GM19328 (cell line): ENCODE data around the gene NME8.
A peak's percentile ranks its signal among the peaks of the same experiment; 100 is the strongest.
"Not testable (repeated sequence)": the region's sequence is repeated elsewhere in the genome, so short reads cannot be mapped to it uniquely, and the experiment has no call there.

ENCODE experiments used
- ATAC-seq: cut with Tn5 transposase; IDR thresholded peaks from one replicate; pipeline ENCODE4 v1.9.1; 2021; ENCODE audit warnings: mild to moderate bottlenecking, moderate library complexity; ENCODE audit not compliant: unreplicated experiment

Gene NME8

DNA sequence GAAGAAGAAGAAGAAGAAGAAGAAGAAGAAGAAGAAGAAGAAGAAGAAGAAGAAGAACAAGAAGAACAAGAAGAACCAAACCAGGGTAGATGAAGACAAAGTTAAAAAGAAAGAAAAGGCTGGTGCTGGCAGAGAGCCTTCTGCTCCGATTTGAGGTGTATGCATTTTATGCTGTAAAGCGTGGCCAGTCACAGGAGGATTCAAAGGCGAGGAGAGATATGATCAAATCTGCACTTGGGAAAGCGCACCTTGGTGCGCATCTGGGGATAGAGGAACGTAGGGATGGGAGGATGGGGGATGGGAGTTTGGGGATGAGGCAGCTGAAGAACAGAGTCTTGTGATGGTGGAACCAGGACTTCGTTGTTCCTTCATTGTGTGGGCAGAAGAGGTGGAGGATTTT, at the start of gene NME8:
Gene NME8, plus strand, starts transcription at position 301 of the 400 bp plus-strand sequence. CDS start 1,670 bp downstream, outside the sequence.
- no peak for ATAC-seq

- ATAC-seq = no peak
Observed at GRCh38 chr7:37806152-37806551, 42.2 kb upstream of the NME8 start.

GRCh38 chr7:37812161-37812580, 36.2 kb upstream of the NME8 start:
- ATAC-seq = not testable (repeated sequence)

- ATAC-seq = peak; percentile 65
Observed at GRCh38 chr7:37815671-37816371, 32.6 kb upstream of the NME8 start.

- ATAC-seq = no peak
Observed at GRCh38 chr7:37816922-37817590, 31.3 kb upstream of the NME8 start.

DNA sequence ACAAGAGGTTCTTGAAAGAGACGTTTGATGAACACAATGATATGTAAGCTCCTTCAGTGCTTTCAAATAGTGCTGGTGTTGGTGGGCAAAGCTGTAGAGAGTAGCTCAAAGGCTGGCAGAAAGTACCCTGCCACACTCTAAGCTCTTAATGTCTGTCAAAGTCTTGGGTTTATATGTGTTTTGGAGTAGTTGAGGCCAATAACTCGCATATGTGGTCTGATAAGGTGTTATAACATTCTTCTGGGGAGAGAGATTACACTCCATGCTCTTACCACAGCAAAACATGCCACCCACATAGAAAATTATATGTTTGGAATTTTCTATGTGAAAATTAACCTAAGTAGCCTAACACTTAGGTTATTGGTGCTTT, 30.8 kb upstream of the NME8 start:
- no peak for ATAC-seq

DNA sequence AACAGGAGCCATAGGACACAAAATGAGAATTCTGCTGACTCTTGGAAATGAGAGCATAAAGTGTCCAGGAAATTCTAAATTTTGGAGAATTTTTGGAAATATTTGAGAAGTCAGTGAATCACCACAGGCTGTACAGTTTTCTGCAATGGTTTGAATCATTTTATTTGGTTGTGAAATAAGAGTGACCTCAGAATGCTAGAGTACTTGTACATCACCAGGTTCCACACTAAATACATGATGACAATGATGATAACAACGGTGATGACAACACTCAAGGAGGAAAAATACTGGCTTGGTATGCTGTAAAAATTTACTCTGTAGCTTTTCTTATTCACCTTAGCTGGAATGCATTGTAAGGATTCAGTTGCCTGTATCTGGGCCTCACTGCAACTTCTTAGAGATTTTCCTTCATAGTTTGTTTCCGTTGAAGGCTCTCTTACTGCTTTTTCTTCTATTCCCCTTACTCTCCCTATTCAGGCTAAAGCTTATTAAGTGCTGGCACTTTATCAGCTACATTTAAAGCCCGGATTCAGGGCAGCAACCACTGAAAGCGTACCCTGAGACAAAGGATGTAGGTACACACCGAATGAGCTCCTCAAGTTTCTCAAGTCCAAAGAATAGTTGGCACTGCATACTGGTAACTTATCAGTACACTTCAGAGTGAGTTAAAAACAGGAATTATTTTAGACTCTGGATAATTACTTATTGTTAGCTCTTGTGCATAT, 30.2 kb upstream of the NME8 start:
- no peak for ATAC-seq

GRCh38 chr7:37820708-37821468, 27.5 kb upstream of the NME8 start:
- ATAC-seq = peak; percentile 78

DNA sequence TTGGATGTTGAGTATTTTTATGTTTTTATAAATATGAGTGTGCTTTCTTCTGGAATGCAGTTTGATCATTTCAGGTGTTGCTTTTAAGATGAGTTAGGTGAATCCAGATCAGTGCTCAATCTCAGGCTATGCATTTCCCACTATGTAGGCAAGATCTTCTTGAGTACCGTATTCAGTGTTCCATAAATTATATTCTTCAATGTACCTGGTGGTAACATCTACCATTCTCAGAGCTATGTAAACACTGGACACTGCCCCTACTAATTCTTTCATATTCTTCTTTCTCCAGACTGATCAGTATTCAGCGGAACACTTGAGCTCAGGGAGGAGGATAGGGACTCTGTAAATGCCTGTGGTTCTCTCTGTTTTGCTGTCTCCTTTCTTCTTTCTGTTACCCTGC, 25.5 kb upstream of the NME8 start:
- ATAC-seq = no peak

DNA sequence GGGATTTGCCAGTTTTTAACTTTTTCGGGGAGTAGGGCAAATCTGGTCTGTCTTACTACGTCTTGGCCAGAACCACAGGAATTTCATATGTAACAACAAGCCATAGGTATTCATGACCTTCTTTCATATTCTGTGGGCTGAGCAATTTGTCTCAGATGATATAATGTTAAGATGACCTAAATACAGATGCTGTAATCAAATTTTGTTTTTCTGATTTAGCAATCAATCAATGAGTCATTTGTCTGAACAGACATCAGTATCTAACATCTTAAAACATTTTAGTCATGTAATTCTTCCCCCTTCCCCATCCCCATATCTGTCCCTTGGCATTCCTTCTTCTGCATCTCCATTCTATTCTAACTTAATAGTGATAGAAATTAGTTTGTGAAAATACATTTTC, 24.8 kb upstream of the NME8 start:
- no peak for ATAC-seq

DNA sequence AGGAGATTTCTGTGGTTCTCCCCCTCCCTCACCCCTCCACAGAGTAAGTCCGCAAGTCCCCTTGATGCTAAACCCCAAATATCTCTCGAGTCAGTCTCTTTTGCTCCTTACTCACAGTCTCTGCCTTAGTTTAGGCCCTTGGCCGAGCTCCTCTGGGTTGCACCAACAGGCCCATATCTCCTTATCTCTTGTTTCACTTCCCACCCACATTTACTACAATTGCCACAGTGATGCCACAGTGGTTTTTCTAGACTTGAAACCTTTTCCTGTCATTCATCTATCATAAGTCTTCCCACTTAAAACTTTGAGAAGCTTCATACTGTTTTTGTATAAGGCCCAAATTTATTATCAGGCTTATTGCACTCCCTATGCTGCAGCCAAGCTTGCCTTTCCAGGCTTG, 23.4 kb upstream of the NME8 start:
- ATAC-seq = no peak

GRCh38 chr7:37826825-37827224, 21.6 kb upstream of the NME8 start:
- no peak for ATAC-seq

DNA sequence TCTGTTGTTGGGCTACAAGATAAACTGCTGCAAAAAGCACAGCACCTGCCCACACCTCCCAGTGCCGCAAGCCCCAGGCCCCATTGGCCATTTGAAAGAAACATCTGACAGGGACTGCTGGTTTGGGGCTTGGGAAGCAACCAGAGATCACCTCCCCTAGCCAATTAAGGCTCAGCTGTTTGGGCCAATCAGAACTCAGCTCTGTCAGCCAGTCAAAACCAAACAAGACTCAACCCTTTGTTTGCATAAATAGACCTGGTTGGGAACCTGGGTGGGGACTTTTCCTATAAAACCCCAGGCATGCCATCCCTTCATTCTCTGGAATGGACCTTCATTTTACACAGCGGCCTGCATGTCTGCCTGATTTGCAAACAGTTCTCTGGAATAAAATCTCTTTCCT, 17.2 kb upstream of the NME8 start:
- no peak for ATAC-seq

DNA sequence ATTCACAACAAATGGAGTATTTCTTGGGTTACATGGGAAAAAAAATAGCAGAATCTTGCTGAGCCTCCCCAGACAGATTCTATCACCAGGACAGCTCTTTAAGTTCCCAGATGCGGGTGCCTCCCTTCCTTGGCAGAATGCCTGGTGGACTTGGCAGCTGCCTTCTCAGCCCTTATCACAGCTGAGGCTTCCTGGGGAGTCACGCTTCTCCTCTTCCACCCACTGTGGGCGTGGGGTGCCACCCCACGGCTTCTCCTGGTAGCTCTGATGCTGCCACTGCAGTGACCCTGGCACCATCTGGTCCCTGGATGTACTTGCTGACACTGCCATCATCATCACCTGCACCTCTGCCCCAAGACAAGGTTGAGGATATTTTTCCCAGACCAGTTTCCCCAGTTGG, 16.2 kb upstream of the NME8 start:
- ATAC-seq = no peak

GRCh38 chr7:37833107-37833817, 15.1 kb upstream of the NME8 start:
- no peak for ATAC-seq

DNA sequence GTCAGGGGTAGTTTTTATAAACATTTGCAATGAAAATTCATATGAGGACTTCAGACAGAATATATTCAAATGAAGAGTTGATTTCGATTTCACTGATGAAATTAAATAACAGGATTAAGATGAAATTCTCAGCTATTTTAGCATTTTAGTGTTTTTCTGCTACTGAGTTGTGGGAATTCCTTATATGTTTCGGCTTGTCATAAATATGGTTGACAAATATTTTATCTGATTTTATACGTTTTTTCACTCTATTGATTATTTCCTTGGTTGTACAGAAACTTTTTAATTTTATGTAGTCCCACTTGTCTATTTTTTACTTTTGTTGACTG, 14.6 kb upstream of the NME8 start:
- no peak for ATAC-seq

GRCh38 chr7:37853468-37853867, 5.1 kb downstream of the NME8 start:
- no peak for ATAC-seq

GRCh38 chr7:37882086-37882485, 33.7 kb downstream of the NME8 start:
- no peak for ATAC-seq

DNA sequence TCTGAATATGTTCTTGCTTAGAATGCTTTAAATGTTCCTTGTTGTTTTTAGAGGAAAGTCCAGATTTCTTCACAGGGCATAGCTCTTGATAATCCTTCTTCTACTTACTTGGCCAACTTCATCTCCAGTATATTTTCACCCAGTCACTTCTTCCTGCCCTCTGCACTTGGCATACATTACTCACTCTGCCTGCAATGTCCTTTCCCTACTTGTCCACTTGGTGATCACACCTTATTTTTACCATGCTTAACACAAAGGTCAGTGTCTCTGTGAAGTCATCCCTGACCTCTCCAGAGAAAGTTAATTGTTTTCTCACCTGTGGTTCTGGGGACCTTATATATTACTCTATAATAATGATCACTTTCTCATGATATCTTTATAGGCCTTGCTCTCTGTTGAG, 45.0 kb downstream of the NME8 start:
- ATAC-seq = no peak

DNA sequence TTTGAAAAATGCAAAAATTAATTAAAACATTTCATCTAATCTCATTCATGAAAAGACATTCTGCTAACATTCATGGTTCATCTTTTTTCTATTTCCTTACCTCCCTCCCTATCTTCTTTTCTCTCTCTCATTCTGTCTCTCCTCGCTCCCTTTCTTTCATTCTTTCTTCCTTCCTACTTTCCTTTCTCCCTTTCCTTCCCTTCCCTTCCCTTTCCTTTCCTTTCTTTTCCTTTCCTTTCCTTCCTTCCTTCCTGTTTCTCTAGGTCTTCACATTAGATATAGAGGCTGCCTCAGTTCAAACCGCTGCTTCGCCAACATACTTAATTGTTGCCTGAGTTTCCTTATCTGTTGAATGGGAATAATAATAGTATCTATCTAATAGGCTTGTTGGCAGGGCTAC, 46.3 kb downstream of the NME8 start:
- ATAC-seq = no peak

- no peak for ATAC-seq
Observed at GRCh38 chr7:37899712-37900247, 51.4 kb downstream of the NME8 start.
